Measurements from ENCODE around the gene SUGCT. TPM values are rescaled to one million over a fixed set of nuclear protein-coding genes. Genes with fewer than 3 reads are reported as not detected.

Gene SUGCT
- total RNA-seq, 1 experiment from 2014 or later = 1.5 TPM

DNA sequence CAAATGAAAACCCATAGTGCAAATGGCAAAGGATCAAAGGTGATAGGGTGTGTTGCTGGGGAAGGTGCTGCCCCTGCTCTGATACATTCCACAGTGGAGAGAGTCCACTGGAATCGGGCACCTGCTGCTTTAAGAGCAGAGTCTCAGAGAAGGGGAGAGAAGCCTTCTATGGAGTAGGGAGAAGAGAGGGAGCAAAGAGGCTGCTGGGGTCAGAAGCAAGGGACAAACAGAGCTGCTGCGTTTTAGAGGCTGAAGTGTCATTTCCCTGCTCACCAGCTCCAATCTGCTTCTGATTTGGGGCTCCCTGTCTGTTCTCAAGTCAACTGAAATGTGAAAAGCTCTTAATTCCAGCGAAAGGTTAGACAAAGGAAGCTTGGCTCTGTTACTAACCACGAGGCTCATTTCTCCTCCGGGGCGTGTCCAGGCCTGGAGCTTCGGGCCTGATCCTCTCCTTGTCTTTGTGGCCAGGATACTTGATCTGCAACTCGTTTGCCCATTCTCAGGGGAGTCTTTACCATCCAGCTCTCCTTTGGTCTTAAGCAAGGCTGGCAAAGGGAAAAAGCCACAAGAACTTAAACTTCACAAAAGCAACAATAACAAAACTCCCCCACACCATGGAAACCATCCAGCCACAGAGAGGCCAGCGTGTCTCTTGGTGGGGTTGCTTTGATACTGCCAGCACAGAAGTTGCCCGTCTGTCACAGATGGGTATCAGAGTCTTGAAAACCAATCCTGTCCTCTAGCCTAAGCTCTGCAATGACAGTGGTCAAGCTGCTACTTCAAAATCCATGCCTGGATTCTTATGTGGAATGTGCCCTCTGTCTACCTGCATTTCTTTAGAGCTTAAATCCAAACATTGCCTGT is 692.6 kb downstream of the SUGCT start:
- Histone ChIP-seq H3K36me3 (ENCODE audit: insufficient read depth, low read length, poor library complexity, severe bottlenecking) (no peaks in the 10 kb centered on the region), H3K4me3 (ENCODE audit: low read depth, low read length, poor library complexity, severe bottlenecking) (no peak overlapping the region), H3K27me3 (replicated peaks; ENCODE audit: insufficient read depth, low read depth, low read length, poor library complexity) (no peaks in the 10 kb centered on the region), H3K9me3 (ENCODE audit: low read depth, low read length, poor library complexity, severe bottlenecking) (no peaks in the 10 kb centered on the region), H3K4me1 (ENCODE audit: insufficient read depth, low read length, poor library complexity, severe bottlenecking) (no peaks in the 10 kb centered on the region), H3K27ac (ENCODE audit: low read depth, low read length, poor library complexity, severe bottlenecking) (no peak overlapping the region)
- intact Hi-C loops (cut with micrococcal nuclease; ENCODE audit: unreplicated experiment) = no loop called here
- DNase-seq (ENCODE audit: low spot score) = no peak
- no peak for TF ChIP-seq EZH2 (IDR thresholded peaks at IDR 0.05; ENCODE audit: borderline replicate concordance, low read depth, low read length, poor library complexity, severe bottlenecking)
- no TSS peak for BruUV-seq (replicated peaks)
- ChIA-PET CTCF (no interaction called here), POLR2A (ENCODE audit: low non-redundant PET) (interaction anchor here (0.6 kb wide), 1 partner anchor 273 kb away, joined by 3 read pairs; no protein-coding TSS in a partner anchor)

DNA sequence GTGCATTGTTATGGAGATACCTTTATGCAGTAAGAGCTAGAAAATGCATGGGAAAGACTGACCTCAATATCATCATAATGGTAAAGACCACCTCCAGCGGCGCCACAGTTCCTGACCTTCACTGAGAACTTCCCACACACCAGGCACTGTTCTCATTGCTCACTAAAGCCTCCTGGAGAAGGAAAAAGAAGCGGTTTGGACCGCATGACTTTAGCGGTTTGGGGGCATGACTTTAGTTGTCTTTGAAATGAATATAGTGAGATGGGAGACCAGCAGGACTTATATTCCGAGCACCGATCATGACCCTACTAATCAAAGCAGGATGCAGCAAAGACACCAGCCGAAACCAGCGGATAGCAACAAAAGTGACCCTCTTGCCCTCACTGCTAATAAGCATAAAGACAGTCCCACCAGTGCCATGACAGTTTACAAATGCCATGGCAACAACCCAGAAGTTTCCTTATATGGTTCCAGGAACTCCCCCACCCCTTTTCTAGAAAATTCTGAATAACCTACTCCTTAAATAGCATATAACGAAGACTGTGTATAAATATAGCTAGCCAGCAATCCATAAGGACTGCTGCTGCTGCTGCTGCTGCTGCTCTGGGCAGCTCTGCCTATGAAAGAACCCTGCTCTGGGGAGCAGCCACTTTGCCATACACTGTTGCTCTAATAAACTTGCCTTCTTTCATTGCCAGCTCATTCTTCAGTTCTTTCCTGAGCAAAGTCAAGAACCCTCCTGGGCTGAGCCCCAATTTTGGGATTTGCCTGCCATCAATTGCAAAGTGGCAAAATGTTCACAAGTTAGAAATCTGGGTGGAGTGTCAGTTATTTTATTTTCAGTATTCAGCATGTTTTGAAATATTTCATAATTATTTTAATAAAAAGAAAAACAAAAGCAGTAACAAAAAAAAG is 694.1 kb downstream of the SUGCT start:
- no TSS peak for BruUV-seq (replicated peaks)
- CTCF ChIA-PET = no interaction called here
- H3K4me1 ChIP-seq (ENCODE audit: insufficient read depth, low read length, poor library complexity, severe bottlenecking) = no peaks in the 10 kb centered on the region

GRCh38 chr7:40833191-40833887 is 698.5 kb downstream of the SUGCT start:
- Histone ChIP-seq H3K4me1 (ENCODE audit: insufficient read depth, low read length, poor library complexity, severe bottlenecking) (no peaks in the 10 kb centered on the region), H3K4me3 (ENCODE audit: low read depth, low read length, poor library complexity, severe bottlenecking) (no peak overlapping the region), H3K36me3 (ENCODE audit: insufficient read depth, low read length, poor library complexity, severe bottlenecking) (no peaks in the 10 kb centered on the region), H3K27me3 (replicated peaks; ENCODE audit: insufficient read depth, low read depth, low read length, poor library complexity) (no peaks in the 10 kb centered on the region), H3K27ac (ENCODE audit: low read depth, low read length, poor library complexity, severe bottlenecking) (no peak overlapping the region), H3K9me3 (ENCODE audit: low read depth, low read length, poor library complexity, severe bottlenecking) (no peaks in the 10 kb centered on the region)
- no peak for TF ChIP-seq EZH2 (IDR thresholded peaks at IDR 0.05; ENCODE audit: borderline replicate concordance, low read depth, low read length, poor library complexity, severe bottlenecking)
- TF ChIP-seq, protein P1, sequence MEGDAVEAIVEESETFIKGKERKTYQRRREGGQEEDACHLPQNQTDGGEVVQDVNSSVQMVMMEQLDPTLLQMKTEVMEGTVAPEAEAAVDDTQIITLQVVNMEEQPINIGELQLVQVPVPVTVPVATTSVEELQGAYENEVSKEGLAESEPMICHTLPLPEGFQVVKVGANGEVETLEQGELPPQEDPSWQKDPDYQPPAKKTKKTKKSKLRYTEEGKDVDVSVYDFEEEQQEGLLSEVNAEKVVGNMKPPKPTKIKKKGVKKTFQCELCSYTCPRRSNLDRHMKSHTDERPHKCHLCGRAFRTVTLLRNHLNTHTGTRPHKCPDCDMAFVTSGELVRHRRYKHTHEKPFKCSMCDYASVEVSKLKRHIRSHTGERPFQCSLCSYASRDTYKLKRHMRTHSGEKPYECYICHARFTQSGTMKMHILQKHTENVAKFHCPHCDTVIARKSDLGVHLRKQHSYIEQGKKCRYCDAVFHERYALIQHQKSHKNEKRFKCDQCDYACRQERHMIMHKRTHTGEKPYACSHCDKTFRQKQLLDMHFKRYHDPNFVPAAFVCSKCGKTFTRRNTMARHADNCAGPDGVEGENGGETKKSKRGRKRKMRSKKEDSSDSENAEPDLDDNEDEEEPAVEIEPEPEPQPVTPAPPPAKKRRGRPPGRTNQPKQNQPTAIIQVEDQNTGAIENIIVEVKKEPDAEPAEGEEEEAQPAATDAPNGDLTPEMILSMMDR (conservative IDR thresholded peaks at IDR 0.05; ENCODE audit: low read depth, low read length) = no peak
- DNase-seq (ENCODE audit: low spot score) = no peak
- ChIA-PET POLR2A (ENCODE audit: low non-redundant PET) (no interaction called here), CTCF (no interaction called here)
- intact Hi-C loops (cut with micrococcal nuclease; ENCODE audit: unreplicated experiment) = no loop called here
- BruUV-seq (replicated peaks) = no TSS peak

More for the DNA sequence above, 694.1 kb downstream of the SUGCT start:
- DNase-seq (ENCODE audit: low spot score) = no peak
- no peak for TF ChIP-seq EZH2 (IDR thresholded peaks at IDR 0.05; ENCODE audit: borderline replicate concordance, low read depth, low read length, poor library complexity, severe bottlenecking)
- TF ChIP-seq, protein P1 (conservative IDR thresholded peaks at IDR 0.05; ENCODE audit: low read depth, low read length) = no peak
- no peak overlapping the region for H3K27ac ChIP-seq (ENCODE audit: low read depth, low read length, poor library complexity, severe bottlenecking)
- POLR2A ChIA-PET (ENCODE audit: low non-redundant PET) = no interaction called here
- H3K9me3 ChIP-seq (ENCODE audit: low read depth, low read length, poor library complexity, severe bottlenecking) = no peaks in the 10 kb centered on the region
- no peaks in the 10 kb centered on the region for H3K27me3 ChIP-seq (replicated peaks; ENCODE audit: insufficient read depth, low read depth, low read length, poor library complexity)
- H3K36me3 ChIP-seq (ENCODE audit: insufficient read depth, low read length, poor library complexity, severe bottlenecking) = no peaks in the 10 kb centered on the region
- H3K4me3 ChIP-seq (ENCODE audit: low read depth, low read length, poor library complexity, severe bottlenecking) = no peak overlapping the region
- intact Hi-C loops (cut with micrococcal nuclease; ENCODE audit: unreplicated experiment) = no loop called here

Measured in A673 (cell line).